Prostate gland (tissue), 2 donors: ENCODE measurements around the gene BZW2. TPM values are rescaled to one million over a fixed set of nuclear protein-coding genes. Genes with fewer than 3 reads are reported as not detected.

Experiments
- DNase-seq: peaks from one replicate; pipeline ENCODE4 v3.0.0-alpha.2; 2019; ENCODE audit warnings: low spot score
- H3K27ac ChIP-seq, 2 donors: fragments of 200-600 bp; sonication (generic); 2 replicates each; pipeline ENCODE4 v1.5.1; 2017 to 2019
- H3K27me3 ChIP-seq: fragments of 200-600 bp; sonication (generic); replicated peaks from 2 replicates; pipeline ENCODE4 v1.5.1; 2019; ENCODE audit not compliant: insufficient read depth
- H3K36me3 ChIP-seq, 2 donors: fragments of 200-600 bp; sonication (generic); 1 replicate in 1 of 2; 2 replicates in 1 of 2; pipeline versions ENCODE4 v1.5.1 to v1.8.1; 2017 to 2019
- H3K4me1 ChIP-seq: fragments of 200-600 bp; sonication (generic); replicated peaks from 2 replicates; pipeline ENCODE4 v1.5.1; 2019
- H3K4me3 ChIP-seq, 2 donors: fragments of 200-600 bp; sonication (generic); 2 replicates each; pipeline ENCODE4 v1.5.1; 2017 to 2019
- H3K9me3 ChIP-seq: fragments of 200-600 bp; sonication (generic); 2 replicates; pipeline ENCODE4 v1.5.1; 2017
- CTCF ChIP-seq, 4 experiments: fragments of 200-600 bp in 2 of 4; fragments of 450-650 bp in 2 of 4; sonication (generic) in 2 of 4; IDR thresholded peaks; 1 replicate in 3 of 4; 2 replicates in 1 of 4; pipeline ENCODE4 v1.5.1; 2016 to 2019; ENCODE audit warnings: antibody characterized with exemption in 4 of 4, mild to moderate bottlenecking in 2 of 4, moderate library complexity in 2 of 4
- POLR2A ChIP-seq: fragments of 450-650 bp; IDR thresholded peaks from one replicate; pipeline ENCODE4 v1.6.1; 2016; ENCODE audit warnings: antibody characterized with exemption, mild to moderate bottlenecking
- POLR2AphosphoS5 ChIP-seq: sonication (generic); formaldehyde crosslinking; IDR thresholded peaks from one replicate; pipeline ENCODE4 v1.6.1; 2017; ENCODE audit warnings: antibody characterized with exemption
- intact Hi-C: fragments of 100-400 bp; cut with DNase I; formaldehyde crosslinking; loops from one replicate; pipeline ENCODE4 v1.14.2; 2022
- total RNA-seq, 2 donors: library from RNA; depleted of rRNA; stranded (reverse); fragments of >200 nt; gene quantifications; one replicate each; pipeline ENCODE4 v1.1.0, GENCODE V29; 2016

Gene BZW2
- total RNA-seq, 2 donors from 2014 or later: 31.0 to 33.5 TPM

- TF ChIP-seq CTCF (IDR thresholded peaks at IDR 0.05) (no peak), POLR2A (no peak), POLR2AphosphoS5 (no peak)
- H3K36me3 ChIP-seq: no peaks in the 10 kb centered on the region
- no peak overlapping the region for H3K4me3 ChIP-seq
- no peaks in the 10 kb centered on the region for H3K27me3 ChIP-seq
- no peaks in the 10 kb centered on the region for H3K4me1 ChIP-seq
- peak overlapping the region in 1 of 2 donors; percentile 58 for H3K27ac ChIP-seq
- intact Hi-C loops: no loop called here
- H3K9me3 ChIP-seq: no peaks in the 10 kb centered on the region
- DNase-seq: no peak
Measured at GRCh38 chr7:16755397-16755796, 109.4 kb downstream of the BZW2 start.

Other genes starting within 250 kb of the BZW2 start
- 1 to 10 TPM; 1.6 to 3.7 TPM for gene CRPPA, start 224.6 kb upstream of the BZW2 start, total RNA-seq
- gene SOSTDC1, start 180.4 kb upstream of the BZW2 start, total RNA-seq: 1 to 10 TPM; 2.3 to 3.0 TPM
- not detected for gene LRRC72, start 119.4 kb upstream of the BZW2 start, total RNA-seq
- gene ANKMY2, start 427 bp upstream of the BZW2 start, total RNA-seq: 10 to 100 TPM; 15.5 to 16.4 TPM
- 10 to 100 TPM; 21.8 to 43.7 TPM for gene TSPAN13, start 107.6 kb downstream of the BZW2 start, total RNA-seq
- 100 to 1,000 TPM in 1 of 2 donors, 10 to 100 TPM in 1; 74.6 to 290 TPM for gene AGR2, start 158.8 kb downstream of the BZW2 start, total RNA-seq
- gene AGR3, start 235.8 kb downstream of the BZW2 start, total RNA-seq: 1 to 10 TPM in 1 of 2 donors, not detected in 1; 6.7 TPM